SK-N-SH (cell line): Measurements from ENCODE around the gene MYO1E.

Experiments
- EP300 ChIP-seq, 2 experiments: IDR thresholded peaks; 2 replicates each; pipeline versions ENCODE4 v1.4.0 to v1.6.1; 2012; ENCODE audit warnings: borderline replicate concordance in 1 of 2, low read depth in 1 of 2, low read length in 1 of 2
- EZH2phosphoT487 ChIP-seq: fragments of 200-600 bp; sonication (generic); IDR thresholded peaks from 2 replicates; pipeline ENCODE4 v1.6.1; 2017; ENCODE audit warnings: low read depth, mixed run types, mild to moderate bottlenecking, antibody characterized with exemption, moderate library complexity, borderline replicate concordance
- PBX3 ChIP-seq: IDR thresholded peaks from 2 replicates; pipeline ENCODE4; 2012
- POLR2AphosphoS5 ChIP-seq: IDR thresholded peaks from 2 replicates; pipeline ENCODE4 v1.6.1; 2012; ENCODE audit warnings: low read depth, low read length
- SIN3A ChIP-seq: IDR thresholded peaks from 2 replicates; pipeline ENCODE4 v1.6.1; 2012; ENCODE audit warnings: low read depth, mild to moderate bottlenecking, low read length, moderate library complexity, borderline replicate concordance
- SMC3 ChIP-seq: IDR thresholded peaks from 2 replicates; pipeline ENCODE4 v1.6.1; 2012; ENCODE audit warnings: low read depth, low read length, improper control_type of control experiment

GRCh38 chr15:59333401-59334075 lies 39.1 kb downstream of the MYO1E start:
- TF ChIP-seq PBX3 (no peak), EP300 (IDR thresholded peaks at IDR 0.05; ENCODE audit: borderline replicate concordance in 1 of 2, low read depth in 1 of 2, low read length in 1 of 2) (no peak), SMC3 (no peak), POLR2AphosphoS5 (no peak), SIN3A (no peak), EZH2phosphoT487 (no peak)
